Liver (tissue), 3 donors: ENCODE measurements around the gene RAB6A.

Source experiments
- ATF3 ChIP-seq: IDR thresholded peaks from 2 replicates; pipeline ENCODE4 v1.6.1; 2016; ENCODE audit warnings: antibody characterized with exemption
- CTCF ChIP-seq: fragments of 150-350 bp; IDR thresholded peaks from 2 replicates; pipeline ENCODE4 v1.5.1; 2017; ENCODE audit warnings: improper control_type of control experiment, low read depth, low read length; ENCODE audit not compliant: missing input control
- EGR1 ChIP-seq, 2 donors: IDR thresholded peaks; 2 replicates each; pipeline ENCODE4 v1.6.1; 2016 to 2018; ENCODE audit warnings: antibody characterized with exemption in 2 of 2, low read depth in 2 of 2
- FOXA1 ChIP-seq: IDR thresholded peaks from 2 replicates; pipeline ENCODE4 v1.6.1; 2016; ENCODE audit warnings: antibody characterized with exemption
- GABPA ChIP-seq, 2 donors: IDR thresholded peaks in 1 of 2; conservative IDR thresholded peaks in 1 of 2; 2 replicates each; pipeline ENCODE4 v1.6.1; 2016; ENCODE audit warnings: antibody characterized with exemption in 2 of 2, mild to moderate bottlenecking in 1 of 2, moderate library complexity in 1 of 2
- JUND ChIP-seq, 2 donors: IDR thresholded peaks; 2 replicates each; pipeline ENCODE4 v1.6.1; 2016; ENCODE audit warnings: antibody characterized with exemption in 2 of 2
- MAX ChIP-seq: IDR thresholded peaks from 2 replicates; pipeline ENCODE4 v1.6.1; 2016; ENCODE audit warnings: antibody characterized with exemption
- RAD21 ChIP-seq, 2 donors: IDR thresholded peaks; 2 replicates each; pipeline ENCODE4 v1.6.1; 2016; ENCODE audit warnings: antibody characterized with exemption in 2 of 2, mild to moderate bottlenecking in 2 of 2
- REST ChIP-seq: IDR thresholded peaks from 2 replicates; pipeline ENCODE4 v1.6.1; 2016; ENCODE audit warnings: antibody characterized with exemption, mild to moderate bottlenecking
- RXRA ChIP-seq, 2 donors: IDR thresholded peaks; 2 replicates each; pipeline ENCODE4 v1.6.1; 2017 to 2018; ENCODE audit warnings: antibody characterized with exemption in 2 of 2, mild to moderate bottlenecking in 1 of 2
- TAF1 ChIP-seq: conservative IDR thresholded peaks from 2 replicates; pipeline ENCODE4 v1.6.1; 2016; ENCODE audit warnings: antibody characterized with exemption, mild to moderate bottlenecking
- YY1 ChIP-seq: IDR thresholded peaks from 2 replicates; pipeline ENCODE4 v1.6.1; 2016; ENCODE audit warnings: antibody characterized with exemption, mild to moderate bottlenecking
- ZBTB33 ChIP-seq: IDR thresholded peaks from 2 replicates; pipeline ENCODE4 v1.6.1; 2016; ENCODE audit warnings: antibody characterized with exemption
- donor health status: healthy.
- donor health status: healthy.

- no peak for TF ChIP-seq RAD21 (IDR thresholded peaks at IDR 0.05)
- no peak for TF ChIP-seq EGR1 (IDR thresholded peaks at IDR 0.05; ENCODE audit: low read depth in 2 of 2)
- no peak for TF ChIP-seq YY1
- TF ChIP-seq CTCF: no peak
- no peak for TF ChIP-seq FOXA1
- no peak for TF ChIP-seq REST
- no peak for TF ChIP-seq MAX
- TF ChIP-seq TAF1: no peak
- no peak for TF ChIP-seq ZBTB33
- TF ChIP-seq JUND (IDR thresholded peaks at IDR 0.05): no peak
- TF ChIP-seq ATF3: no peak
- TF ChIP-seq GABPA (IDR thresholded peaks at IDR 0.05 in 1 of 2, conservative IDR thresholded peaks at IDR 0.05 in 1 of 2): no peak
- no peak for TF ChIP-seq RXRA (IDR thresholded peaks at IDR 0.05)
Observed at GRCh38 chr11:73797457-73797856, 36.6 kb upstream of the RAB6A start.
